NK-92 (cell line): Measurements from ENCODE around the gene UGT2B17.
"Not testable (repeated sequence)": the region's sequence is repeated elsewhere in the genome, so short reads cannot be mapped to it uniquely, and the experiment has no call there.

Experiments used
- DNase-seq: peaks from one replicate; lab custom pipeline; 2025; ENCODE audit not compliant: unreplicated experiment; lab: John Stamatoyannopoulos, UW

Gene UGT2B17

GRCh38 chr4:68569466-68570121 lies 6.5 kb downstream of the UGT2B17 start:
- no peak for DNase-seq

GRCh38 chr4:68569036-68569435 lies 7.1 kb downstream of the UGT2B17 start:
- DNase-seq = not testable (repeated sequence)

DNA sequence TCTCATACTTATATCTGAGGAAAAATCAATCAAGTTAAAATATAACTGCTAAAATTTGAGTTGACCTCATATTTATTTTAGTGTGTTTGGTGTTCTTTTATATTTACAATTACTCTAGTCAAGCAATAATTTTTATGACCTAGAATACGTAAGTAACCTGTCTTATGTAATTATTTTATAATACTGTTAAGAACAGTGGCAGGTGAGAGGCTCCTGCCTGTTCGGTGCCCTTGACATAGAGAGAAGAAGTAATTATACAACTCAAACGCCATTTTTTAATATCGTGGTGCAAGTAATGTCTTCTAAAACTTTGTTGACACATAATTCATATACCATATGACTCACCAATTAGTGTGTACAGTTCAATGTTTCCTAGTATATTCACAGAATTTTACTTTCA lies 7.6 kb downstream of the UGT2B17 start:
- not testable (repeated sequence) for DNase-seq

DNA sequence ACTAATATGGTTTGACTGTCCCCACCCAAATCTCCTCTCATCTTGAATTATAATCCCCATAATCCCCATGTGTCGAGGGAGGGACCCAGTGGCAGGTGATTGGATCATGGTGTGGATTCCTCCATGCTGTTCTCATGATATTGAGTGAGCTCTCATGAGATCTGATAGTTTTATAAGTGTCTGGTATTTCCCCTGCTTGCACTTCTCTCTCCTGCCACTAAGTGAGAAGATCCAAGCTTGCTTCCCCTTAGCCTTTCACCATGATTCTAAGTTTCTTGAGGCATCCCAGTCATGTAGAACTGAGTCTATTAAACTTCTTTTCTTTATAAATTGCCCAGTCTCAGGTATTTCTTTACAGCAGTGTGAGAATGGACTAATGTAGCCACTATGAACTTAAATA lies 9.8 kb downstream of the UGT2B17 start:
- DNase-seq = not testable (repeated sequence)

GRCh38 chr4:68565082-68565481 lies 11.0 kb downstream of the UGT2B17 start:
- DNase-seq = not testable (repeated sequence)

- DNase-seq = not testable (repeated sequence)
Observed at GRCh38 chr4:68560364-68561070, 15.6 kb downstream of the UGT2B17 start.

DNA sequence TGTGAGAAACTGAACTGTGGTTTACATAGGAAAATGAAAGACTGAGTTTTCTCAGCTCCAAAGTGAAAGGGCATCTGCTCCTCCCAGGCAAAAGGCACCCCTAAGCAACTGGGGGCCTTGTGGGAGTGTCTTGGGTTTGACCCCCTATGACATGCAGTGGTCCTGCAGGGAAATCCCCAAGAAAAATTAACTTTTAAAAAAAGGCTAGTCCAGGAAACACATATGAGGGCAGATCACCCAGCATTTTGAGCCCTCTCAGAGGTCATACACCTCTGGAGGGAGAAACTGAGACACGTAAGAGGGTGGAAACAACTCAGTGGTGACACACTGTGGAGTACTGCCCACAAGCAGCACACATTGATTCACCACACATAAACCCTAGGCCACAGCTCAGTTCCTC lies 22.3 kb downstream of the UGT2B17 start:
- DNase-seq = not testable (repeated sequence)

GRCh38 chr4:68552818-68553811 lies 23.0 kb downstream of the UGT2B17 start:
- not testable (repeated sequence) for DNase-seq

- DNase-seq = not testable (repeated sequence)
Observed at GRCh38 chr4:68542742-68543141, 33.4 kb downstream of the UGT2B17 start.

GRCh38 chr4:68536375-68536774 lies 39.7 kb downstream of the UGT2B17 start:
- no peak for DNase-seq

DNA sequence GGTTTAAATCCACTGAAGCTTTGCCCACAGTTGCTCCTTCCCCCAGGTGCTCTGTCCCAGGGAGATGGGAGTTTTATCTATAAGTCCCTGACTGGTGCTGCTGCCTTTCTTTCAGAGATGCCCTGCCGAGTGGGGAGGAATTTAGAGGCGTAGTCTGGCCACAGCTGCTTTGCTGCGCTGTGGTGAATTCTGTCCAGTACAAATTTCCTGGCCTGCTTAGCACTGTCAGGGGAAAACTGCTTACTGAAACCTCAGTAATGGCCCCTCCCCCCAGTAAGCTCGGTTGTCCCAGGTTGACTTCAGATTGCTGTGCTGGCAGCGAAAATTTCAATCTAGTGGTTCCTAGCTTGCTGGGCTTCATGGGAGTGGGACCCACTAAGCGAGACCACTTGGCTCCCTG lies 40.1 kb downstream of the UGT2B17 start:
- no peak for DNase-seq

- DNase-seq = not testable (repeated sequence)
Observed at GRCh38 chr4:68522232-68522631, 53.9 kb downstream of the UGT2B17 start.

DNA sequence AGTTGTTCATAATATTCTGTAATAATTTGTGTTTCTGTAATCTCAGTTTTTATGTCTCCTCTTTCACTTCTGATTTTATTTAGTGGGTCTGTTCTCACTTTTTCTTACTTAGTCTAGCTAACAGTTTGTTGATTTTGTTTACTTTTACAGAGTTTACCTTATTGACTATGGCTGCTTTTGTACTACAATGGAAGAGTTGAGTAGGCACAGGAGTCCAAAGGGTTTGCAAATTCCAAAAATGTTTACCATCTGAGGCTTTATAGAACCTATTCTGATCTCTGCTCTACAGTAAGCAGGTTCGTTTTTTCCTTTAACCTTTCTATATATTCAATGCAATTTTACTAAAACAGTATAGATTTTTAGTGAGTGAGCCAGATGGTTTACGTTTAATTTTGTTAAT lies 55.1 kb downstream of the UGT2B17 start:
- DNase-seq = no peak

- no peak for DNase-seq
Observed at GRCh38 chr4:68518889-68519288, 57.2 kb downstream of the UGT2B17 start.

DNA sequence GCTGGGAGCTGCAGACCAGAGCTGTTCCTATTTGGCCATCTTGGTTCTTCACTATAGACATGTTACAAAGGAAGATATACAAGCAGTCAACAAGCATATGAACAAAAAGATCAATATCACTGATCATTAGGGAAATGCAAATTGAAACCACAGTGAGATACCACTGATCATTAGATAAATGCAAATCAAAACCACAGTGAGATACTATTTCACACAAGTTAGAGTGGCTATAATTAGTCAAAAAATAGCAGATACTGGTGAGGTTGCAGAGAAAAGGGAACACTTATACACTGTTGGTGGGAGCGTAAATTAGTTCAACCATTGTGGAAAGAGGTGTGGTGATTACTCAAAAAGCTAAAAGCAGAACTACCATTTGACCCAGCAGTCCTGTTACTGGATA lies 70.7 kb downstream of the UGT2B17 start:
- not testable (repeated sequence) for DNase-seq

DNA sequence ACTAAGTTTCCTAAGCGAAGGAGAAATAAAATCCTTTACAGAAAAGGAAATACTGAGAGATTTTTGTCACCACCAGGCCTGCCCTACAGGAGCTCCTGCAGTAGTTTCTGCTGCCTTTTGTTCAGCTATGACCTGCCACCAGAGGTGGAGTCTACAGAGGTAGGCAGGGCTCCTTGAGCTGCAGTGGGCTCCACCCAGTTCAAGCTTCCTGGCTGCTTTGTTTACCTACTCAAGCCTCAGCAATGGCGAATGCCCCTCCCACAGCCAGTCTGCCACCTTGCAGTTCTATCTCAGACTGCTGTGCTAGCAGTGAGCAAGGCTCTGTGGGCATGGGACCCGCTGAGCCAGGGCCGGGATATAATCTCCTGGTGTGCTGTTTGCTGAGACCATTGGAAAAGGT lies 71.3 kb downstream of the UGT2B17 start:
- not testable (repeated sequence) for DNase-seq

DNA sequence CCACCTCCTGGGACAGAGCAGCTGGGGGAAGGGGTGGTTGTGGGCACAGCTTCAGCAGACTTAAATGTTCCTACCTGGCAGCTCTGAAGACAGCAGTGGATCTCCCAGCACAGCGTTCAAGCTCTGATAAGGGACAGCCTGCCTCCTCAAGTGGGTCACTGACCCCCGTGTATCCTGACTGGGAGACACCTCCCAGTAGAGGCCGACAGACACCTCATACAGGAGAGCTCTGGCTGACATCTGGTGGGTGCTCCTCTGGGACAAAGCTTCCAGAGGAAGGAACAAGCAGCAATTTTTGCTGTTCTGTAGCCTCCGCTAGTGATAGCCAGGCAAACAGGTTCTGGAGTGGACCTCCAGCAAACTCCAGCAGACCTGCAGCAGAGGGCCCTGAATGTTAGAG lies 72.7 kb downstream of the UGT2B17 start:
- not testable (repeated sequence) for DNase-seq

- DNase-seq = no peak
Observed at GRCh38 chr4:68499021-68499420, 77.1 kb downstream of the UGT2B17 start.

- DNase-seq = no peak
Observed at GRCh38 chr4:68498413-68499007, 77.6 kb downstream of the UGT2B17 start.

DNA sequence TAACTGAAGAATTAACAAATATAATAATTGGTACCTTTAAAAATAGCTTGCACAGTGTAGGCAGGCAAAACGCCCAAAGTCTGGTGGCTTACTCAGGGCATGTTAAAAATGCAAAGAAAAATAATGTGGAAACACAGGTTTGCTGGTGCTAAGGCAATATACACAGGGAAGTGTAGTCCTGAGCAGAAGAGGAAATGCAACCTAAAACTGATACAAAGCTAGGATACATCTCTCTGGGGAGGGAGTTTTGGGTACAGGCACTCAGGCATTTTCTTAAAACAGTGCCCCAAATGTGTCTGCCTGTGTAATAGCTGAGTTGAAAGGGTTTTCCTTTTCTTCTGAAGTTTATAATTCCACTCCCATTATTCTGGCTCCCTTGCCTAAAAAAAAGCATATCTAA lies 81.4 kb downstream of the UGT2B17 start:
- no peak for DNase-seq
